GM19452 (cell line): ENCODE measurements around the gene CNRIP1.

Experiments
- ATAC-seq: cut with Tn5 transposase; IDR thresholded peaks from one replicate; pipeline ENCODE4 v1.9.1; 2021; ENCODE audit not compliant: unreplicated experiment

CNRIP1 gene

GRCh38 chr2:68251855-68252399 is 67.8 kb downstream of the CNRIP1 start:
- peak; percentile 2 for ATAC-seq

- ATAC-seq = peak; percentile 54
Observed at GRCh38 chr2:68251187-68251854, 68.4 kb downstream of the CNRIP1 start.

- ATAC-seq = no peak
Observed at GRCh38 chr2:68250652-68251186, 69.0 kb downstream of the CNRIP1 start.

- ATAC-seq = no peak
Observed at GRCh38 chr2:68250196-68250595, 69.6 kb downstream of the CNRIP1 start.

- ATAC-seq = no peak
Observed at GRCh38 chr2:68248806-68249205, 70.9 kb downstream of the CNRIP1 start.

GRCh38 chr2:68248361-68248760 is 71.4 kb downstream of the CNRIP1 start:
- ATAC-seq = no peak

GRCh38 chr2:68246396-68246795 is 73.4 kb downstream of the CNRIP1 start:
- ATAC-seq = no peak

- ATAC-seq = no peak
Observed at GRCh38 chr2:68245672-68246071, 74.1 kb downstream of the CNRIP1 start.

- no peak for ATAC-seq
Observed at GRCh38 chr2:68245066-68245465, 74.7 kb downstream of the CNRIP1 start.

GRCh38 chr2:68244456-68244855 is 75.3 kb downstream of the CNRIP1 start:
- no peak for ATAC-seq
